ENCODE results near the gene TMEM63C.

DNA sequence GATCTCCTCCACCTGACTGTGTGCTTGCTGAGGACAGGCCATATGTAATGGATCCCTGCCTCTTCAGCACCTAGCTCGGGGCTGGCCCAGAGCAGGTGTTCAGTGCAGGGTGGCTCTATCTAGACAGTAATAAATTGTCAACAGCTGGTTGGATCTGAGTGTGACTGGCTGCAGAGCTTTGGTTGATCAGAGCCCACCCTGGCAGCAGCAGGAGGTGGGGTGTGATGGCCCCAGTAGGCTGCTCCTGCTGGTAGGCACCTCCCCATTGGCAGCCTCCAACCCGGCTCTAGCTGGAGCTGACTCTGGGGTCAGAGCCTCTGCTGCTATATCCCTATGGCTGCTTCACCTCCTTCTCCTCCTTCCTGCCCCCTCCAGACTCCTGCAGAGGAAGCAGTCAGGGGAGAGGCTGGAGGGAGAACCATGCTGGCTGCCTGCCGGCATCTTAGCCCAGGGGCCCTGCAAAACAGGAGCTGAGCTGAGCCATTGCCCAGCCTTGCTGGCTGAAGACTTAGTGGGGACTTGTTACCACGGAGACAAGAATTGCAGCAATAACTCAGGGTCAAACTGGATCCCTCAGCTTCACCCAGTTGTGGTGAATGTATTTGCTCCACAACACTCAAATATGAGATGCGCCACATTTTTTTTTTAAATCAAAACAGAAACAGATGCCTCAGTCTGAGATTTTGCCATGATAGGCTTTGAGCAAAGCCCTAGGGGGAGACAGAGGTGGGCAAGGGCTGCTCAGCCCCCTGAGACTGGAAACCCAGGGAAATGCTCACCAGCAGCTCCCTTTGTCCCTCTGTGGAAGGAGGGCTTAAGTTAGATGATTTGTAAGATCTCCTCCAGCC, 22.2 kb downstream of the TMEM63C start:
- TF ChIP-seq, protein P1, sequence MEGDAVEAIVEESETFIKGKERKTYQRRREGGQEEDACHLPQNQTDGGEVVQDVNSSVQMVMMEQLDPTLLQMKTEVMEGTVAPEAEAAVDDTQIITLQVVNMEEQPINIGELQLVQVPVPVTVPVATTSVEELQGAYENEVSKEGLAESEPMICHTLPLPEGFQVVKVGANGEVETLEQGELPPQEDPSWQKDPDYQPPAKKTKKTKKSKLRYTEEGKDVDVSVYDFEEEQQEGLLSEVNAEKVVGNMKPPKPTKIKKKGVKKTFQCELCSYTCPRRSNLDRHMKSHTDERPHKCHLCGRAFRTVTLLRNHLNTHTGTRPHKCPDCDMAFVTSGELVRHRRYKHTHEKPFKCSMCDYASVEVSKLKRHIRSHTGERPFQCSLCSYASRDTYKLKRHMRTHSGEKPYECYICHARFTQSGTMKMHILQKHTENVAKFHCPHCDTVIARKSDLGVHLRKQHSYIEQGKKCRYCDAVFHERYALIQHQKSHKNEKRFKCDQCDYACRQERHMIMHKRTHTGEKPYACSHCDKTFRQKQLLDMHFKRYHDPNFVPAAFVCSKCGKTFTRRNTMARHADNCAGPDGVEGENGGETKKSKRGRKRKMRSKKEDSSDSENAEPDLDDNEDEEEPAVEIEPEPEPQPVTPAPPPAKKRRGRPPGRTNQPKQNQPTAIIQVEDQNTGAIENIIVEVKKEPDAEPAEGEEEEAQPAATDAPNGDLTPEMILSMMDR (IDR thresholded peaks at IDR 0.05; ENCODE audit: insufficient read depth, low read length, poor library complexity, severe bottlenecking): no peak
- no peak for TF ChIP-seq EZH2phosphoT487 (conservative IDR thresholded peaks at IDR 0.05; ENCODE audit: low read length)
